Trophoblast cell (in vitro differentiated cells and primary cell): Measurements from ENCODE around the gene ANKIB1.

ENCODE experiments used
- DNase-seq, 2 donors: peaks; one replicate each; pipeline ENCODE4 v3.0.0-alpha.2; 2016
- H2AFZ ChIP-seq: 2 replicates; pipeline ENCODE4 v1.6.1; 2013; ENCODE audit warnings: low read length, moderate library complexity, mild to moderate bottlenecking; ENCODE audit not compliant: insufficient read depth, poor library complexity
- H2AK5ac ChIP-seq: 2 replicates; pipeline ENCODE4 v1.6.1; 2013; ENCODE audit warnings: mild to moderate bottlenecking, low read length
- H2BK120ac ChIP-seq: 2 replicates; pipeline ENCODE4 v1.6.1; 2013; ENCODE audit warnings: low read length, mild to moderate bottlenecking, moderate library complexity; ENCODE audit not compliant: insufficient read depth, poor library complexity
- H2BK12ac ChIP-seq: 2 replicates; pipeline ENCODE4 v1.6.1; 2013; ENCODE audit warnings: mild to moderate bottlenecking, low read length, moderate library complexity
- H2BK5ac ChIP-seq: 2 replicates; pipeline ENCODE4 v1.6.1; 2013; ENCODE audit warnings: low read length, low read depth, moderate library complexity, mild to moderate bottlenecking; ENCODE audit not compliant: poor library complexity
- H3K14ac ChIP-seq: 2 replicates; pipeline ENCODE4 v1.6.1; 2013; ENCODE audit warnings: mild to moderate bottlenecking, low read length
- H3K18ac ChIP-seq: 2 replicates; pipeline ENCODE4 v1.6.1; 2013; ENCODE audit warnings: mild to moderate bottlenecking, low read length
- H3K23ac ChIP-seq: 2 replicates; pipeline ENCODE4 v1.6.1; 2013; ENCODE audit warnings: low read length
- H3K27ac ChIP-seq: 2 replicates; pipeline ENCODE4 v1.5.1; 2013; ENCODE audit warnings: low read depth, mild to moderate bottlenecking, inconsistent platforms, low read length, moderate library complexity
- H3K27me3 ChIP-seq: 2 replicates; pipeline ENCODE4 v1.6.1; 2013; ENCODE audit warnings: inconsistent platforms, mild to moderate bottlenecking, low read length, moderate library complexity; ENCODE audit not compliant: insufficient read depth
- H3K36me3 ChIP-seq, 2 experiments: 1 replicate in 1 of 2; 2 replicates in 1 of 2; pipeline ENCODE4 v1.6.1; 2013; ENCODE audit warnings: low read length in 2 of 2, mild to moderate bottlenecking in 2 of 2, moderate library complexity in 1 of 2; ENCODE audit not compliant: insufficient read depth in 2 of 2, control insufficient read depth in 1 of 2
- H3K4ac ChIP-seq: 2 replicates; pipeline ENCODE4 v1.6.1; 2013; ENCODE audit warnings: low read depth, mild to moderate bottlenecking, low read length, moderate library complexity
- H3K4me1 ChIP-seq, 2 experiments: 1 replicate in 1 of 2; 2 replicates in 1 of 2; pipeline ENCODE4 v1.6.1; 2013; ENCODE audit warnings: low read length in 2 of 2, mild to moderate bottlenecking in 2 of 2, moderate library complexity in 1 of 2; ENCODE audit not compliant: insufficient read depth in 2 of 2, control insufficient read depth in 1 of 2
- H3K4me2 ChIP-seq: 2 replicates; pipeline ENCODE4 v1.6.1; 2013; ENCODE audit warnings: inconsistent platforms, mild to moderate bottlenecking, low read length, moderate library complexity
- H3K4me3 ChIP-seq: 2 replicates; pipeline ENCODE4 v1.5.1; 2013; ENCODE audit warnings: mild to moderate bottlenecking, low read depth, low read length, inconsistent platforms
- H3K79me1 ChIP-seq: one replicate; pipeline ENCODE4 v1.6.1; 2013; ENCODE audit warnings: low read length
- H3K79me2 ChIP-seq: 2 replicates; pipeline ENCODE4 v1.6.1; 2013; ENCODE audit warnings: low read length, mild to moderate bottlenecking; ENCODE audit not compliant: control insufficient read depth, insufficient read depth, poor library complexity
- H3K9ac ChIP-seq: 2 replicates; pipeline ENCODE4 v1.6.1; 2013; ENCODE audit warnings: mild to moderate bottlenecking, low read length
- H3K9me3 ChIP-seq: 2 replicates; pipeline ENCODE4 v1.6.1; 2013; ENCODE audit warnings: low read depth, mild to moderate bottlenecking, control low read depth, inconsistent platforms, low read length; ENCODE audit not compliant: insufficient read depth
- H4K12ac ChIP-seq: 2 replicates; pipeline ENCODE4 v1.6.1; 2013; ENCODE audit warnings: low read depth, mild to moderate bottlenecking, low read length, moderate library complexity
- H4K8ac ChIP-seq: 2 replicates; pipeline ENCODE4 v1.6.1; 2013; ENCODE audit warnings: low read depth, mild to moderate bottlenecking, low read length, moderate library complexity
- H4K91ac ChIP-seq: one replicate; pipeline ENCODE4 v1.6.1; 2013; ENCODE audit warnings: low read depth, mild to moderate bottlenecking, low read length, moderate library complexity
- WGBS: extraction: QIAGEN DNeasy Blood & Tissue Kit; methylation state at CpG from one replicate; pipeline ENCODE4 v1.1.7; 2013; ENCODE audit warnings: missing lambda C conversion rate; ENCODE audit not compliant: insufficient read length, insufficient coverage; ENCODE audit errors: extremely low coverage; 5-methylcytosine and 5-hydroxymethylcytosine counted together

The ANKIB1 gene

DNA sequence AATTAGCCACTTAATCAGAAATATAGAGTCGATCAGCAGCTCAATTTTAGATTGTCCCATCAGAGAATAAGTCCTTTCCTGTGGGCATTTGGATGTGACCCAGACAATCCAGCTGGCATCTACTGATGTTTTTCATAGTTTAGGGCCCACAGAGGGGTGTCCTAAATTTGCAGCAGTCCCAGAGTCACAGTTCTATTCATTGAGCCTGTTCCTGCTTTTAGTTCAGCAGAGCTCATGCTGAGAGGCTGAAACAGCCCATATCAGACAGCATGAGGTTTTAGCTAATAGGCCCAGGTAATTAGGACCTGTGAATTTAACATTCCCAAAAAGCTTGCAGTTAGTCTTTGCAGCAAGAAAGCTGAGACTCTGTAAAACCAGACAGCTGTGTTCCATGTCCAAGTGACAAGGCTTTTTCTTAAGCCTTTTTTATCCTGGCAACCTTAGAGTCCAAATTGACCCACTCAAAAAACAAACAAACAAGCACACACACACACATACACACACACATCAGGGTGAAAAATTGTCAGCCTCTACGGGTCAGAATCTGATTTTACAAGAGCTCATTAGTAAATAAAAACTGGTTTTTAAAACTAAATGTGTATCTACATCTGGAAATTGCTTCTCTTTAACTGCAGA lies 33.7 kb downstream of the ANKIB1 start:
- Histone ChIP-seq H2BK12ac (no peak overlapping the region), H3K79me1 (no peaks in the 10 kb centered on the region), H2AK5ac (no peak overlapping the region), H2AFZ (no peak overlapping the region), H3K14ac (no peak overlapping the region), H2BK120ac (no peak overlapping the region), H3K9me3 (no peaks in the 10 kb centered on the region), H3K4me2 (no peak overlapping the region), H3K4me1 (no peaks in the 10 kb centered on the region), H4K8ac (no peak overlapping the region), H3K4me3 (no peak overlapping the region), H3K36me3 (no peaks in the 10 kb centered on the region), H3K27me3 (no peaks in the 10 kb centered on the region), H2BK5ac (no peak overlapping the region), H3K79me2 (no peaks in the 10 kb centered on the region), H4K91ac (no peak overlapping the region), H3K18ac (no peak overlapping the region), H3K4ac (no peak overlapping the region), H4K12ac (no peak overlapping the region), H3K9ac (no peak overlapping the region), H3K23ac (no peak overlapping the region), H3K27ac (no peak overlapping the region)
- DNase-seq: no peak
- WGBS: no CpG with 5 or more reads among the region's 2 CpGs

DNA sequence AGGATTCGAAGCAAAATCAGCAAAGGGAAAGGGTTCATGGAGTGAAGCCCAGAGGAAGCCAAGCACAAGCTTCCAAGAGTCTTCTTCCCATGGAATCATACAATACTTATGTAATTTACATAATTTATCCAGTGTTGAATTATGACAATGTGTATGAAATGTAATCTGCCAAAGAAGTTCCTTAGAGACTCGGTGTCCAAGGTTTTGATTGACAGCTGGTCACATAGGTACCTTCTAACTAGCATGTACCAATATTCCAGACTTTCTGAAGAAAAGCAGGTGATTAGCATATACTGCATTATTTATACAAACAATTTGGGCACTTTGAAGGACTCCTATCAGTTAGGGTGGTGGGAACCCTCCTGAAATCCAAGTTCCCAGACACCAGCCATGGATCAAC lies 35.3 kb downstream of the ANKIB1 start:
- Histone ChIP-seq H2AK5ac (no peak overlapping the region), H3K4me2 (no peak overlapping the region)
- WGBS: no CpG with 5 or more reads among the region's 2 CpGs

DNA sequence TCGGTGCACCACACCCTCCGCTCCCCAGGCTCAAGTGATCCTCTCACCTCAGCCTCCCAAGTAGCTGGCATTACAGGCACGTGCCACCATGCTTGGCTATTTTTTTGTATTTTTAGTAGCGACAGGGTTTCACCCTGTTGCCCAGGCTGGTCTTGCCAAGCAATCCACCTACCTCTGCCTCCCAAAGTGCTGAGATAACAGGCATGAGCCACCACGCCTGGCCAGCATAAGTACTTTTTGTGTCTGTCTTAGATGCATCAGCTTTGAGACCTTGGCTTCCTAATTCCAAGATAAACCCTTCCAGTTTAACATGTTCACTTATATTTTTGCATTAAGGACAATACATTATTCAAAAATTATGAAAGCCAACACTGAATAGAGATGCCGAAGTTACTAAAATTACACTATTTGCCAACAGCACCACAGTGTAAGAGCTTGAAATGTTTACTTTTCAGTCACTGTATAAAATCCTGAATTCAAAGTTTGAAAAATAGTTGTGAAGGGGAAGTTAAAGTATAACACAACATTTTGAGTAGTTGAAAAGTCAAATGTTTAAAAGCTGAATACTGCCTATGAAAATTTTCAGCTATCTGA lies 36.5 kb downstream of the ANKIB1 start:
- Histone ChIP-seq H3K18ac (peak overlapping the region; percentile 10), H3K14ac (no peak overlapping the region), H3K79me2 (no peaks in the 10 kb centered on the region), H4K8ac (no peak overlapping the region), H3K4me2 (no peak overlapping the region), H3K36me3 (no peaks in the 10 kb centered on the region), H3K9me3 (no peaks in the 10 kb centered on the region), H2BK12ac (no peak overlapping the region), H2AK5ac (no peak overlapping the region), H3K4ac (no peak overlapping the region), H3K4me1 (no peaks in the 10 kb centered on the region), H2AFZ (no peak overlapping the region), H3K27me3 (no peaks in the 10 kb centered on the region), H3K27ac (no peak overlapping the region), H4K12ac (peak overlapping the region; percentile 12), H3K9ac (no peak overlapping the region), H2BK120ac (no peak overlapping the region), H3K23ac (no peak overlapping the region), H4K91ac (no peak overlapping the region), H3K4me3 (no peak overlapping the region), H3K79me1 (no peaks in the 10 kb centered on the region), H2BK5ac (no peak overlapping the region)
- no peak for DNase-seq
- no CpG with 5 or more reads among the region's 6 CpGs for WGBS

More for the DNA sequence above, 35.3 kb downstream of the ANKIB1 start:
- Histone ChIP-seq H3K18ac (no peak overlapping the region), H3K4me1 (no peaks in the 10 kb centered on the region), H3K23ac (no peak overlapping the region), H2BK12ac (no peak overlapping the region), H3K9ac (no peak overlapping the region), H4K8ac (no peak overlapping the region), H4K12ac (no peak overlapping the region), H3K27me3 (no peaks in the 10 kb centered on the region), H4K91ac (no peak overlapping the region), H3K9me3 (no peaks in the 10 kb centered on the region), H3K79me2 (no peaks in the 10 kb centered on the region), H3K79me1 (no peaks in the 10 kb centered on the region), H2BK120ac (no peak overlapping the region), H3K36me3 (no peaks in the 10 kb centered on the region), H3K4ac (no peak overlapping the region), H3K4me3 (no peak overlapping the region), H3K27ac (no peak overlapping the region), H2AFZ (no peak overlapping the region), H2BK5ac (no peak overlapping the region), H3K14ac (no peak overlapping the region)
- no peak for DNase-seq

DNA sequence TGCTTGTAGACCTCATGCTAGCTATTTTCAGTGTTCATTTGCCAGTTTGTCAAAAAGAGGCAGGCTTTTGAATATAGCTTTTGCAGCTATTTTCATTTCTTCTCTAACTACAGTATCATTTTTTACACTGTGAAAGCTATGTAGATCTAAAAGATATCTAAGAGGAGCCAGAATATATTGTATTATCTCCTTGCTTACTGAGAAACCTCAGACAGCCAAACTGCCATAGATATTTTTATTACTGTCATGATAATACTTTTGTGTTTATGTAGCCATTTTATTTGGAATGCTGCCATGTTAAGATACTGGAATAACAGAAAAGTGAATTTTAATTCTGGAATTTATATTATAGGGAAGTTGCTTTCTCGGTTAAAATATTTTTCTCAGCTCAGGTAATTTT lies 37.2 kb downstream of the ANKIB1 start:
- Histone ChIP-seq H3K79me2 (no peaks in the 10 kb centered on the region), H4K12ac (no peak overlapping the region), H3K27ac (no peak overlapping the region), H4K8ac (no peak overlapping the region), H2BK12ac (no peak overlapping the region), H2BK120ac (no peak overlapping the region), H3K79me1 (no peaks in the 10 kb centered on the region), H3K36me3 (no peaks in the 10 kb centered on the region), H3K9me3 (no peaks in the 10 kb centered on the region), H3K14ac (no peak overlapping the region), H3K9ac (no peak overlapping the region), H3K27me3 (no peaks in the 10 kb centered on the region), H3K4ac (no peak overlapping the region), H3K4me1 (no peaks in the 10 kb centered on the region), H3K18ac (no peak overlapping the region), H3K4me3 (no peak overlapping the region), H2AK5ac (no peak overlapping the region), H2BK5ac (no peak overlapping the region), H3K4me2 (no peak overlapping the region), H3K23ac (no peak overlapping the region), H4K91ac (no peak overlapping the region), H2AFZ (no peak overlapping the region)
- WGBS: no CpG with 5 or more reads among the region's 1 CpG
- DNase-seq: no peak
